ENCODE data around the gene MAFB. TPM values are rescaled to one million over a fixed set of nuclear protein-coding genes. Genes with fewer than 3 reads are reported as not detected.

Gene MAFB
- total RNA-seq, 2 donors from 2014 or later = 0.64 to 1.6 TPM

- H3K27ac Mint-ChIP-seq = no peak overlapping the region
Observed at GRCh38 chr20:40714916-40715315, 25.9 kb upstream of the MAFB start.

DNA sequence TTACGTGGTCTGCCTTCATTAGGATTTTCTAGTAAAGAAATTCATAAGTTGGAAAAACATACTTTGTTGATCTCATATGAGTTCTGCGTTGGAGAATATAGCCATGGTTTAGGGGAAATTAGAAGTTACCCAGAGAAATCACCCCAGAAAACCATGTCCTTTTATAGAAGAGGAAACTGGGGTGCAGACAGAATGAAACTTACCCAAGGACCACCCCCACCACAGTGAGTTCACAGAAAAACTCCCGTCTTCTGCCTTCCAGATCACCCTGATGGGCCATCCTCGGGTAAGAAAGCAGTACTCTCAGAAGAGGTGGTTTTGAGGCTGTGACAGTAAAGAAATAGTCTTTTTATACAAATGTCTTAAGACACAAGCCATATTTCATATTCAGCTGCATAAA lies 25.1 kb upstream of the MAFB start:
- Mint-ChIP-seq H3K27ac (no peak overlapping the region), H3K27me3 (peaks cover 11 to 15% of the 10 kb centered on the region in 2 donors), H3K36me3 (no peaks in the 10 kb centered on the region), H3K9me3 (no peaks in the 10 kb centered on the region), H3K4me3 (no peak overlapping the region), H3K4me1 (ENCODE audit: low read depth in 2 of 2) (no peaks in the 10 kb centered on the region)
- no peak for ATAC-seq
- DNase-seq (ENCODE audit: low spot score) = no peak

More at GRCh38 chr20:40714916-40715315, 25.9 kb upstream of the MAFB start:
- no peak for ATAC-seq
- peaks cover 9 to 14% of the 10 kb centered on the region in 2 donors for H3K27me3 Mint-ChIP-seq
- no peak for DNase-seq (ENCODE audit: low spot score)
- no peaks in the 10 kb centered on the region for H3K4me1 Mint-ChIP-seq (ENCODE audit: low read depth in 2 of 2)
- H3K9me3 Mint-ChIP-seq = no peaks in the 10 kb centered on the region
- H3K36me3 Mint-ChIP-seq = no peaks in the 10 kb centered on the region
- no peak overlapping the region for H3K4me3 Mint-ChIP-seq

GRCh38 chr20:40713508-40713907 lies 24.5 kb upstream of the MAFB start:
- ATAC-seq = no peak
- H3K9me3 Mint-ChIP-seq = no peaks in the 10 kb centered on the region
- H3K27me3 Mint-ChIP-seq = peaks cover 14 to 16% of the 10 kb centered on the region in 2 donors
- DNase-seq (ENCODE audit: low spot score) = no peak
- no peaks in the 10 kb centered on the region for H3K4me1 Mint-ChIP-seq (ENCODE audit: low read depth in 2 of 2)
- H3K27ac Mint-ChIP-seq = no peak overlapping the region
- no peak overlapping the region for H3K4me3 Mint-ChIP-seq
- no peaks in the 10 kb centered on the region for H3K36me3 Mint-ChIP-seq

- no peak overlapping the region for H3K27ac Mint-ChIP-seq
- H3K36me3 Mint-ChIP-seq = no peaks in the 10 kb centered on the region
- H3K4me1 Mint-ChIP-seq (ENCODE audit: low read depth in 2 of 2) = no peaks in the 10 kb centered on the region
Observed at GRCh38 chr20:40711079-40711478, 22.0 kb upstream of the MAFB start.

GRCh38 chr20:40710603-40711002 lies 21.6 kb upstream of the MAFB start:
- no peaks in the 10 kb centered on the region for H3K36me3 Mint-ChIP-seq
- ATAC-seq = no peak
- no peak overlapping the region for H3K4me3 Mint-ChIP-seq
- H3K27me3 Mint-ChIP-seq = peaks cover 6 to 9% of the 10 kb centered on the region in 2 donors
- no peaks in the 10 kb centered on the region for H3K9me3 Mint-ChIP-seq
- no peak overlapping the region for H3K27ac Mint-ChIP-seq
- H3K4me1 Mint-ChIP-seq (ENCODE audit: low read depth in 2 of 2) = no peaks in the 10 kb centered on the region
- no peak for DNase-seq (ENCODE audit: low spot score)

More at GRCh38 chr20:40711079-40711478, 22.0 kb upstream of the MAFB start:
- DNase-seq (ENCODE audit: low spot score) (no peak), ATAC-seq (no peak)
- Mint-ChIP-seq H3K27me3 (peaks cover 6 to 9% of the 10 kb centered on the region in 2 donors), H3K9me3 (no peaks in the 10 kb centered on the region), H3K4me3 (no peak overlapping the region)

DNA sequence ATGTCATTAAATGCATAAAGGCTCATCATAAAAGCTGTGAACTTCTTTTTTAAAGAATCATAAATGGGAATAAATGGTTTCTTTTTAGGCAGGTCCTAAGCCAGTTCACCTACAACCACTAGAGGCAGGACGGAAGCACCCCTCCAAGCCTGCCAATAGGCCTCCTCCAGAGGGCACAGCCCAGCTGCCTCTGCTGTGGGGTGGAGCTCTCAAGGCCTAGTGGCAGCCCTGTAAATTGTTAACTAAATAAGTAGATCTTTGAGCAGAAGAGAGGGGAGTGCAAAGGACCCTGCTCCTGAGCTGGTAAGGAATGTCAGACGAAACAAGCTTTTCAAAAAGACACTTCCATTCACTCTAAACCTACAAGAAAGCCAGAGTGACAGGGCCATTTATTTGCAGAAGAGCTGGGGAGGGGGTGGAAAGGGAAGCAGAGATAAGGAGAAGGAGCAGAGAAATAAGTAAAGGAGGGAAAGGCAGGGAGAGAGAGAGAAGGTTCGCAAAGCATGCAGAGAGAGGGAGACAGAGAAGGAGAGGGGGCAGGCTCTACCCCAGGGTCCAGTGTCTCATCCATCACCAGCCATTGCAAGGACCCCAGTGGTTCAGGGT lies 18.0 kb upstream of the MAFB start:
- Mint-ChIP-seq H3K9me3 (no peaks in the 10 kb centered on the region), H3K36me3 (no peaks in the 10 kb centered on the region), H3K4me1 (ENCODE audit: low read depth in 2 of 2) (no peaks in the 10 kb centered on the region), H3K4me3 (no peak overlapping the region), H3K27ac (no peak overlapping the region), H3K27me3 (peaks cover 10 to 29% of the 10 kb centered on the region in 2 donors)
- ATAC-seq = no peak
- no peak for DNase-seq (ENCODE audit: low spot score)

DNA sequence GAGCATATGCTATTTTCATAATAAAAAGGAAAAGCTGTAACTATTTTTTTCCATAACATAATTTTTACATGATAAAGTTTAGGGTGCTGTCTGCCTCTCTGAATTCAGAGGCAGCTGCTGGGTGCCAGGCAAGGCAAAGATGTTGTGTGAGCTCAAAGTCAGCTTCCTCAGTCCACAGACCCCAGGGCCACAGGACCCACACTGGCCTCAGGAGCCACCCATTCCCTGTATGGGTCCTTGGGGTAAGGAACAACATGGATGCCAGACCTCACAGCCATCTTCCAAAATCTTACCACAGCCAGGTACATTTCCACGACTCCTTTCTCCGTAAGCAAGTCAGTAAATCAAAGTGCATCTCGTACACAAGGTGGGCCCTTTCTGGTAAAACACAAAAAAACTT lies 16.4 kb upstream of the MAFB start:
- Mint-ChIP-seq H3K4me3 (no peak overlapping the region), H3K9me3 (no peaks in the 10 kb centered on the region), H3K27ac (no peak overlapping the region), H3K4me1 (ENCODE audit: low read depth in 2 of 2) (no peaks in the 10 kb centered on the region), H3K27me3 (peaks cover 10 to 33% of the 10 kb centered on the region in 2 donors), H3K36me3 (no peaks in the 10 kb centered on the region)
- ATAC-seq (no peak), DNase-seq (ENCODE audit: low spot score) (no peak)

GRCh38 chr20:40704828-40705227 lies 15.8 kb upstream of the MAFB start:
- no peaks in the 10 kb centered on the region for H3K4me1 Mint-ChIP-seq (ENCODE audit: low read depth in 2 of 2)
- ATAC-seq (no peak), DNase-seq (ENCODE audit: low spot score) (no peak)
- H3K9me3 Mint-ChIP-seq = no peaks in the 10 kb centered on the region
- no peak overlapping the region for H3K27ac Mint-ChIP-seq
- H3K36me3 Mint-ChIP-seq = no peaks in the 10 kb centered on the region
- no peak overlapping the region for H3K4me3 Mint-ChIP-seq
- H3K27me3 Mint-ChIP-seq = peaks cover 10 to 38% of the 10 kb centered on the region in 2 donors

DNA sequence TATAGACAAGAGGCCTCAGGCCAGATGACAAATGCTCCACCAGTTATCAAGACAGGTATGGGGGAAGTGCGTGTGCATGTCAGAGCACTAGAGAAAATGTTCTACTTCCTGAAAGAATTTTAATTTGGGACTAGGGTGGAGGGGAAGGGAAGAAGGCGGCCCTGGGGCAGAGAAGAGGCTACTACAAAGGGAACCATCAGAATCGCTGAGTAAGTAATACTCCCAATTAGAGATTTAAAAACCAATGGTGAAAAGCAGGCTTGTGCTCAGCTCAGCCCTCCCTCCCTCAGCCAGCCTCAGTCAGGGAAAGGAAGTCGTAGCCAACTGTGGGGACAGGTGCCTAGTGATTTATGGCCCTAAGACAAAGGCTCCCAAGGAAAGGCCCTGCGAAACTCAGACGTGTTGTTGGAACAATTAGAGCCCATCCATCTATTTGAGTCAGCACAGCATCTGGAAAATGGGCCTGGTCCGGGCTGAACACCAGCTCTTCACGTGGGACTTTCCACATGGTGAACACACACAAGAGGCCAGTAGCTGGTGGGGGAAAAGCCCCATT lies 15.0 kb upstream of the MAFB start:
- H3K27ac Mint-ChIP-seq = no peak overlapping the region
- H3K4me1 Mint-ChIP-seq (ENCODE audit: low read depth in 2 of 2) = no peaks in the 10 kb centered on the region
- DNase-seq (ENCODE audit: low spot score) = no peak
- H3K4me3 Mint-ChIP-seq = no peak overlapping the region
- H3K9me3 Mint-ChIP-seq = no peaks in the 10 kb centered on the region
- peaks cover 6 to 35% of the 10 kb centered on the region in 2 donors for H3K27me3 Mint-ChIP-seq
- ATAC-seq = no peak
- no peaks in the 10 kb centered on the region for H3K36me3 Mint-ChIP-seq

DNA sequence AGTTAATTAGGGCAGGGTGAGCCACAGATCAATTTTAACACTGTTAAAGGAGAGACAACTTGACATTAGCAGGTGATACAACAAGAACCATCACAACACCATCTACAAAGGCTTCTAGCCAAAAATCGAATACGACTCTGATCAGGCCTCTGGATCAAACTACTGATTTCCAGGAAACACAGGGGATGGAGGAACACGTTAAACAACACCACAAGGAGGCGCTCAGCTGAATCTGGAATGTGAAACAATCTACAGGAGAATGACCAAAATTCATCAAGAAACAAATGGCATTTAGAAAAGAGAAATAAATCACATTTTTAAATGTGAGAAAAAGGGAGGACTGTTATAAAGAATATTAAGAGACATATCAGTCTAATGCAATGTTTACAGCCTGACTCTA lies 13.5 kb upstream of the MAFB start:
- Mint-ChIP-seq H3K4me3 (no peak overlapping the region), H3K4me1 (ENCODE audit: low read depth in 2 of 2) (no peaks in the 10 kb centered on the region), H3K9me3 (no peaks in the 10 kb centered on the region), H3K36me3 (no peaks in the 10 kb centered on the region), H3K27me3 (peaks cover 11 to 44% of the 10 kb centered on the region in 2 donors), H3K27ac (no peak overlapping the region)
- no peak for ATAC-seq
- DNase-seq (ENCODE audit: low spot score) = no peak

- H3K4me3 Mint-ChIP-seq = no peak overlapping the region
- no peaks in the 10 kb centered on the region for H3K9me3 Mint-ChIP-seq
- no peaks in the 10 kb centered on the region for H3K4me1 Mint-ChIP-seq (ENCODE audit: low read depth in 2 of 2)
- peaks cover 37 to 74% of the 10 kb centered on the region in 2 donors for H3K27me3 Mint-ChIP-seq
- ATAC-seq = no peak
- no peaks in the 10 kb centered on the region for H3K36me3 Mint-ChIP-seq
- H3K27ac Mint-ChIP-seq = no peak overlapping the region
- DNase-seq (ENCODE audit: low spot score) = no peak
Observed at GRCh38 chr20:40698744-40699143, 9.7 kb upstream of the MAFB start.

DNA sequence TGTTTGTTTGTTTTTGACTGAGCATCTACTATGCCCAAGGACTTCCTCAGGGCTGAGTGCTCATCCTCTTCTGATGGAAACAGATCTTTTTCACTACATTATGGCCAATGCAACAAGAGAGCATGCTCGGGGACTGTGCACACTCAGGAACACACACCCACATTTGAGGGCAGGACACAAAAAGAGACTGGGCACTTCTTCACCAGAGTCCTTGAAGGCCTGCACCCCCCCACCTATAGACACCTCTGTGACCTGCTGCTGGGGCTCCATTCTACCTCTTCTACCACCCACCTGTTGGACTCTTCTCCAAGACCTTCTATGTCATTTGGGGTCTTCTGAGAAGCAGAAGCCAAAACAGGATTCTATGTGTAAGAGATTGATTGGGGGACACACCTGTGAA lies 9.2 kb upstream of the MAFB start:
- Mint-ChIP-seq H3K27me3 (peaks cover 40 to 74% of the 10 kb centered on the region in 2 donors), H3K9me3 (no peaks in the 10 kb centered on the region), H3K4me1 (ENCODE audit: low read depth in 2 of 2) (no peaks in the 10 kb centered on the region), H3K4me3 (no peak overlapping the region), H3K36me3 (no peaks in the 10 kb centered on the region), H3K27ac (no peak overlapping the region)
- no peak for DNase-seq (ENCODE audit: low spot score)
- ATAC-seq = no peak

GRCh38 chr20:40697541-40697940 lies 8.5 kb upstream of the MAFB start:
- H3K27me3 Mint-ChIP-seq = peaks cover 44 to 71% of the 10 kb centered on the region in 2 donors
- no peak for ATAC-seq
- no peaks in the 10 kb centered on the region for H3K4me1 Mint-ChIP-seq (ENCODE audit: low read depth in 2 of 2)
- no peaks in the 10 kb centered on the region for H3K36me3 Mint-ChIP-seq
- no peak for DNase-seq (ENCODE audit: low spot score)
- no peaks in the 10 kb centered on the region for H3K9me3 Mint-ChIP-seq
- no peak overlapping the region for H3K27ac Mint-ChIP-seq
- H3K4me3 Mint-ChIP-seq = no peak overlapping the region

GRCh38 chr20:40695214-40695613 lies 6.2 kb upstream of the MAFB start:
- H3K4me1 Mint-ChIP-seq (ENCODE audit: low read depth in 2 of 2) = no peaks in the 10 kb centered on the region
- H3K4me3 Mint-ChIP-seq = no peak overlapping the region
- peaks cover 57 to 81% of the 10 kb centered on the region in 2 donors for H3K27me3 Mint-ChIP-seq
- ATAC-seq (no peak), DNase-seq (ENCODE audit: low spot score) (no peak)
- H3K9me3 Mint-ChIP-seq = no peaks in the 10 kb centered on the region
- no peak overlapping the region for H3K27ac Mint-ChIP-seq
- H3K36me3 Mint-ChIP-seq = no peaks in the 10 kb centered on the region

GRCh38 chr20:40694246-40694645 lies 5.2 kb upstream of the MAFB start:
- no peak overlapping the region for H3K4me3 Mint-ChIP-seq
- peaks cover 0 to 2% of the 10 kb centered on the region in 2 donors for H3K4me1 Mint-ChIP-seq (ENCODE audit: low read depth in 2 of 2)
- no peak overlapping the region for H3K27ac Mint-ChIP-seq
- no peaks in the 10 kb centered on the region for H3K36me3 Mint-ChIP-seq
- no peak for ATAC-seq
- DNase-seq (ENCODE audit: low spot score) = no peak
- peaks cover 57 to 76% of the 10 kb centered on the region in 2 donors for H3K27me3 Mint-ChIP-seq
- no peaks in the 10 kb centered on the region for H3K9me3 Mint-ChIP-seq

Measured in natural killer cell treated with Interleukin-12 subunit alpha and Interleukin-12 subunit beta and Interleukin-15 and Interleukin-18, amount 100 ng/mL, for 72 hours (primary cell).